HL-60 (cell line): ENCODE measurements around the gene CEP162.

Experiments used
- CTCF ChIP-seq: IDR thresholded peaks from one replicate; pipeline ENCODE4 v1.5.1; 2011; ENCODE audit warnings: low read length, control low read depth, inconsistent platforms; ENCODE audit not compliant: insufficient read depth
- GABPA ChIP-seq: IDR thresholded peaks from 2 replicates; pipeline ENCODE4 v1.6.1; 2012; ENCODE audit warnings: low read depth
- POLR2AphosphoS5 ChIP-seq: IDR thresholded peaks from 2 replicates; pipeline ENCODE4 v1.6.1; 2012; ENCODE audit warnings: low read depth
- REST ChIP-seq: IDR thresholded peaks from 2 replicates; pipeline ENCODE4 v1.6.1; 2012; ENCODE audit warnings: low read depth; ENCODE audit not compliant: insufficient replicate concordance

- TF ChIP-seq CTCF (no peak), POLR2AphosphoS5 (no peak), REST (no peak), GABPA (no peak)
Observed at GRCh38 chr6:84137989-84138575, 89.4 kb downstream of the CEP162 start.
